ENCODE data around the gene PRKAR2B. TPM values are rescaled to one million over a fixed set of nuclear protein-coding genes. Genes with fewer than 3 reads are reported as not detected.
A peak's percentile ranks its signal among the peaks of the same experiment; 100 is the strongest.

Gene PRKAR2B
- total and polyA plus RNA-seq, 2 experiments from 2014 or later, result 14.8 to 31.5 TPM

DNA sequence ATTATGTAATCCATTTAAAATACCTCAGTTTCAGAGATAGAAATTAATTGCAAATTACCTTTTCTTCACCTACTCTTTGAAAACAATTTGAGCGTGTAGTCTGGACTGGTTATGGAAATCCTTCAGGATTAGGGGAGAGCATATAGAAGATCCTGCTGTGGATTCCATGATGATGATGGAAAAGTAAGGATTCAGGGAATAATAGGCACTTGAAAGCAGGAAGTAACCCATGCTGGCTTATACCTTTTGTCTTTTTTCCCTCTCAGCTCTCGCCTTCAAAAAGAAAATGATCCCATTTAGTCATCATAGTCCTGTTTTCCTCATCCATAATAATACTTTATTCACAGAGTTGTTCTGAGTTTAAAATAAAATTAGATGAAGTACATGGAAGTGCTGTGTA is 128.7 kb downstream of the PRKAR2B start:
- no peak overlapping the region for H2AFZ ChIP-seq
- H3K4me1 ChIP-seq (ENCODE audit: insufficient read depth), result peaks cover 9% of the 10 kb centered on the region
- TF ChIP-seq EZH2 (IDR thresholded peaks at IDR 0.05; ENCODE audit: borderline replicate concordance) (no peak), EZH2phosphoT487 (IDR thresholded peaks at IDR 0.05; ENCODE audit: low read depth, severe bottlenecking, unreplicated experiment) (no peak)
- TF ChIP-seq, protein P1, sequence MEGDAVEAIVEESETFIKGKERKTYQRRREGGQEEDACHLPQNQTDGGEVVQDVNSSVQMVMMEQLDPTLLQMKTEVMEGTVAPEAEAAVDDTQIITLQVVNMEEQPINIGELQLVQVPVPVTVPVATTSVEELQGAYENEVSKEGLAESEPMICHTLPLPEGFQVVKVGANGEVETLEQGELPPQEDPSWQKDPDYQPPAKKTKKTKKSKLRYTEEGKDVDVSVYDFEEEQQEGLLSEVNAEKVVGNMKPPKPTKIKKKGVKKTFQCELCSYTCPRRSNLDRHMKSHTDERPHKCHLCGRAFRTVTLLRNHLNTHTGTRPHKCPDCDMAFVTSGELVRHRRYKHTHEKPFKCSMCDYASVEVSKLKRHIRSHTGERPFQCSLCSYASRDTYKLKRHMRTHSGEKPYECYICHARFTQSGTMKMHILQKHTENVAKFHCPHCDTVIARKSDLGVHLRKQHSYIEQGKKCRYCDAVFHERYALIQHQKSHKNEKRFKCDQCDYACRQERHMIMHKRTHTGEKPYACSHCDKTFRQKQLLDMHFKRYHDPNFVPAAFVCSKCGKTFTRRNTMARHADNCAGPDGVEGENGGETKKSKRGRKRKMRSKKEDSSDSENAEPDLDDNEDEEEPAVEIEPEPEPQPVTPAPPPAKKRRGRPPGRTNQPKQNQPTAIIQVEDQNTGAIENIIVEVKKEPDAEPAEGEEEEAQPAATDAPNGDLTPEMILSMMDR (IDR thresholded peaks at IDR 0.05; ENCODE audit: poor library complexity), result no peak
- no peaks in the 10 kb centered on the region for H3K9me3 ChIP-seq (ENCODE audit: low read depth)
- H4K20me1 ChIP-seq (ENCODE audit: insufficient read depth, poor library complexity, severe bottlenecking), result peaks cover 76% of the 10 kb centered on the region
- no peaks in the 10 kb centered on the region for H3K27me3 ChIP-seq
- no peak overlapping the region for H3K27ac ChIP-seq
- no peak overlapping the region for H3K4me2 ChIP-seq
- no peak overlapping the region for H3K4me3 ChIP-seq
- no peaks in the 10 kb centered on the region for H3K9me2 ChIP-seq (replicated peaks; ENCODE audit: insufficient read depth)
- no peaks in the 10 kb centered on the region for H3K36me3 ChIP-seq (replicated peaks; ENCODE audit: insufficient read depth, low read depth)
- H3K79me2 ChIP-seq, result peaks cover 81% of the 10 kb centered on the region
- DNase-seq (ENCODE audit: low spot score), result no peak
- 85% methylated on average over 2 of the region's 2 CpGs for WGBS (ENCODE audit: low lambda C conversion rate, missing lambda C conversion rate)

DNA sequence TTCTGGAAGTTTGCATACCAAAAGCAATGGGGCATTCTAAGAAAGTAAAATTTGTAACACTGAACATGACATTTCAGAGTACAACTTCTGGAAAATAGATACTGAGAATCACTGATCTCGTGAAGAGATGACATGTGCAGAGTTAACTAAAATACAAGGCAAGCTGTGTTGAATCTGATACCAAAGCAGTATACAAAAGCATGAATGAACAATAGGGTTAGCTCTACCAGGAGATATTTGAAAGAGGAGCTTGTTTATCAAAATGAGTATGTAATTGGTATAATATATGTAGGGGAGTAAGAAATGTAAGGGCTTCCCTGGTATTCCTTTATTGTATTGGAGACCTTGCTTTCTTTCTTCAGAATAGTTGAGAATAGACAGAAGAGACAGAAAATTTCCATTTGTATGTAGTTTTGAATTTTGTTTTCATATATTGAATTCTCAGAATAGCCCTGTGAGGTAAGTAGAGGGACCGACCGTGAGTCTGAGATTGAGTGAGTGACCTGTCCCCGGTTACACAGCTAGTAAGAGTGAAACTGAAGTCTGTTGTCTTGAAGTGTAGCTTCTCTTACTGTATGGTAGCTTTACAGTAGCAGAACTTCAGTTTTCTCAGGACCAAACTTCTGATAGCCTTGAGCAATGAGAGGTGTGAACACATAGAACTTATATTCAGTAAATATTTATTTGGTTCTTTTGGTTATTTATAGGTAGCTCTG is 129.3 kb downstream of the PRKAR2B start:
- Histone ChIP-seq H4K20me1 (ENCODE audit: insufficient read depth, poor library complexity, severe bottlenecking) (peaks cover 83% of the 10 kb centered on the region), H3K27me3 (no peaks in the 10 kb centered on the region), H3K79me2 (peaks cover 88% of the 10 kb centered on the region), H3K9me2 (replicated peaks; ENCODE audit: insufficient read depth) (no peaks in the 10 kb centered on the region), H3K27ac (no peak overlapping the region), H3K36me3 (replicated peaks; ENCODE audit: insufficient read depth, low read depth) (no peaks in the 10 kb centered on the region), H3K4me2 (peak overlapping the region; percentile 4), H3K4me3 (no peak overlapping the region), H3K9me3 (ENCODE audit: low read depth) (no peaks in the 10 kb centered on the region), H2AFZ (no peak overlapping the region), H3K4me1 (ENCODE audit: insufficient read depth) (peaks cover 9% of the 10 kb centered on the region)
- WGBS (ENCODE audit: low lambda C conversion rate, missing lambda C conversion rate), result 85% methylated on average over 4 of the region's 4 CpGs
- no peak for DNase-seq (ENCODE audit: low spot score)
- TF ChIP-seq EZH2 (IDR thresholded peaks at IDR 0.05; ENCODE audit: borderline replicate concordance) (no peak), EZH2phosphoT487 (IDR thresholded peaks at IDR 0.05; ENCODE audit: low read depth, severe bottlenecking, unreplicated experiment) (no peak)
- TF ChIP-seq, protein P1 (IDR thresholded peaks at IDR 0.05; ENCODE audit: poor library complexity), result no peak

DNA sequence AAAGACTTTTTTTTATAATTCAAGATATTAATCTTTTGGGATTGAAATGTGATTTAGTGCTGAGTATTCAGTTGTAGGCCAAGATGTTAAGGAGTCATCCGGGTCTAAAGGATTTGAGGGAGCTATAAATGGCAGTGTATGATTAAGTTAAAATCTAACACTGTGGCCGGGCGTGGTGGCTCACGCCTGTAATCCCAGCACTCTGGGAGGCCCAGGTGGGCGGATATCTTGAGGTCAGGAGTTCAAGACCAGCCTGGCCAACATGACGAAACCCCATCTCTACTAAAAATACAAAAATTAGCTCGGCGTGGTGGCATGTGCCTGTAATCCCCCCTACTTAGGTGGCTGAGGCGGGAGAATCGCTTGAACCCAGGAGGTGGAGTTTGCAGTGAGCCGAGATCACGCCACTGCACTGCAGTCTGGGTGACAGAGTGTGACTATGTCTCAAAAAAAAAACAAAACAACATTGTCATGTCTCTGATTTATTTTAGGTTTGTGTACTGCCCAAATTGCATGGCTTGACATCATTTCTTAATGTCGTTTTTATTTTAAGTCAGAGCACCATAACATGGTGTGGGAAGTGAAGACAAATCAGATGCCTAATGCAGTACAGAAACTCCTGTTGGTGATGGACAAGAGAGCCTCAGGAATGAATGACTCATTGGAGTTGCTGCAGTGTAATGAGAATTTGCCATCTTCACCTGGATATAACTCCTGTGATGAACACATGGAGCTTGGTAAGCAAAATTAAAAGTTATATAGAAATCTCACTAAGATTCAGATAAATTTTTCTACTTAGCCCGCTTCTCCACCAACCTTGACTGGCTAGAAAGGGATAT is 135.0 kb downstream of the PRKAR2B start:
- Histone ChIP-seq H3K79me2 (peaks cover 78% of the 10 kb centered on the region), H3K9me2 (replicated peaks; ENCODE audit: insufficient read depth) (no peaks in the 10 kb centered on the region), H3K4me2 (peak overlapping the region; percentile 4), H3K36me3 (replicated peaks; ENCODE audit: insufficient read depth, low read depth) (no peaks in the 10 kb centered on the region), H3K4me1 (ENCODE audit: insufficient read depth) (peaks cover 22% of the 10 kb centered on the region), H4K20me1 (ENCODE audit: insufficient read depth, poor library complexity, severe bottlenecking) (peaks cover 56% of the 10 kb centered on the region), H3K27me3 (no peaks in the 10 kb centered on the region), H3K9me3 (ENCODE audit: low read depth) (no peaks in the 10 kb centered on the region), H3K27ac (peak overlapping the region; percentile 70), H2AFZ (no peak overlapping the region), H3K4me3 (no peak overlapping the region)
- DNase-seq (ENCODE audit: low spot score), result peak; percentile 17
- no peak for TF ChIP-seq EZH2phosphoT487 (IDR thresholded peaks at IDR 0.05; ENCODE audit: low read depth, severe bottlenecking, unreplicated experiment)
- no peak for TF ChIP-seq EZH2 (IDR thresholded peaks at IDR 0.05; ENCODE audit: borderline replicate concordance)
- TF ChIP-seq, protein P1 (IDR thresholded peaks at IDR 0.05; ENCODE audit: poor library complexity), result no peak
- 90% methylated on average over 14 of the region's 14 CpGs for WGBS (ENCODE audit: low lambda C conversion rate, missing lambda C conversion rate)

Data from hepatocyte (in vitro differentiated cells).